ENCODE results near the gene ST14. TPM values are rescaled to one million over a fixed set of nuclear protein-coding genes. Genes with fewer than 3 reads are reported as not detected.

ST14 gene
- total and polyA plus RNA-seq, 2 experiments from 2014 or later: not detected

- Histone ChIP-seq H3K9me3 (ENCODE audit: low read depth) (no peaks in the 10 kb centered on the region), H3K4me3 (no peak overlapping the region), H3K9me2 (ENCODE audit: insufficient read depth) (no peaks in the 10 kb centered on the region), H3K9ac (no peak overlapping the region), H3F3A (ENCODE audit: insufficient read depth) (no peaks in the 10 kb centered on the region; the same call in 1 of the 2 replicates), H3K27me3 (replicated peaks; ENCODE audit: insufficient read depth) (peaks cover 9% of the 10 kb centered on the region; the same call in 1 of the 2 replicates), H3K4me2 (ENCODE audit: unreplicated experiment) (no peak overlapping the region), H3K79me2 (ENCODE audit: insufficient read depth) (no peaks in the 10 kb centered on the region), H3K36me3 (ENCODE audit: low read depth) (no peaks in the 10 kb centered on the region), H3K4me1 (ENCODE audit: insufficient read depth) (peaks cover 9% of the 10 kb centered on the region), H3K27ac (no peak overlapping the region), H2AFZ (no peak overlapping the region), H4K20me1 (ENCODE audit: insufficient read depth) (no peaks in the 10 kb centered on the region)
- DNase-seq: no peak
- in situ Hi-C loops (cut with MboI): no loop called here
- TF ChIP-seq EZH2phosphoT487 (IDR thresholded peaks at IDR 0.05; ENCODE audit: insufficient read depth, low read depth) (no peak), EZH2 (IDR thresholded peaks at IDR 0.05; ENCODE audit: insufficient read depth, poor library complexity, severe bottlenecking) (no peak)
- WGBS, 2 experiments (ENCODE audit: low coverage in 1 of 2, low lambda C conversion rate in 2 of 2, missing lambda C conversion rate in 2 of 2): 87% methylated on average over 21 of the region's 21 CpGs
Measured at GRCh38 chr11:130179396-130180306, 20.1 kb downstream of the ST14 start.

GRCh38 chr11:130180491-130180890, 20.9 kb downstream of the ST14 start:
- TF ChIP-seq EZH2phosphoT487 (IDR thresholded peaks at IDR 0.05; ENCODE audit: insufficient read depth, low read depth) (no peak), EZH2 (IDR thresholded peaks at IDR 0.05; ENCODE audit: insufficient read depth, poor library complexity, severe bottlenecking) (no peak)
- Histone ChIP-seq H3F3A (ENCODE audit: insufficient read depth) (no peaks in the 10 kb centered on the region; the same call in 1 of the 2 replicates), H2AFZ (no peak overlapping the region), H3K27me3 (replicated peaks; ENCODE audit: insufficient read depth) (peaks cover 9% of the 10 kb centered on the region), H3K9ac (no peak overlapping the region), H3K9me3 (ENCODE audit: low read depth) (no peaks in the 10 kb centered on the region), H3K4me1 (ENCODE audit: insufficient read depth) (peaks cover 9% of the 10 kb centered on the region), H3K27ac (no peak overlapping the region), H3K79me2 (ENCODE audit: insufficient read depth) (no peaks in the 10 kb centered on the region), H3K4me3 (no peak overlapping the region), H3K4me2 (ENCODE audit: unreplicated experiment) (no peak overlapping the region), H3K36me3 (ENCODE audit: low read depth) (no peaks in the 10 kb centered on the region), H4K20me1 (ENCODE audit: insufficient read depth) (no peaks in the 10 kb centered on the region), H3K9me2 (ENCODE audit: insufficient read depth) (no peaks in the 10 kb centered on the region)
- WGBS, 2 experiments (ENCODE audit: low coverage in 1 of 2, low lambda C conversion rate in 2 of 2, missing lambda C conversion rate in 2 of 2): 59 to 72% methylated on average over 4 of the region's 4 CpGs
- DNase-seq: peak; percentile 71
- in situ Hi-C loops (cut with MboI): no loop called here

- no peaks in the 10 kb centered on the region for H3K79me2 ChIP-seq (ENCODE audit: insufficient read depth)
- H3K4me1 ChIP-seq (ENCODE audit: insufficient read depth): peaks cover 9% of the 10 kb centered on the region
- H3K27me3 ChIP-seq (replicated peaks; ENCODE audit: insufficient read depth): peaks cover 9% of the 10 kb centered on the region
- no peaks in the 10 kb centered on the region for H3K9me2 ChIP-seq (ENCODE audit: insufficient read depth)
- no peak overlapping the region for H3K27ac ChIP-seq
- no peak for TF ChIP-seq EZH2phosphoT487 (IDR thresholded peaks at IDR 0.05; ENCODE audit: insufficient read depth, low read depth)
- TF ChIP-seq EZH2 (IDR thresholded peaks at IDR 0.05; ENCODE audit: insufficient read depth, poor library complexity, severe bottlenecking): no peak
- no peaks in the 10 kb centered on the region for H4K20me1 ChIP-seq (ENCODE audit: insufficient read depth)
- no peak for DNase-seq
- no peak overlapping the region for H3K9ac ChIP-seq
- H3K4me2 ChIP-seq (ENCODE audit: unreplicated experiment): no peak overlapping the region
- H3K36me3 ChIP-seq (ENCODE audit: low read depth): no peaks in the 10 kb centered on the region
- 75 to 80% methylated on average over 8 of the region's 8 CpGs for WGBS, 2 experiments (ENCODE audit: low coverage in 1 of 2, low lambda C conversion rate in 2 of 2, missing lambda C conversion rate in 2 of 2)
- H2AFZ ChIP-seq: no peak overlapping the region
- in situ Hi-C loops (cut with MboI): no loop called here
- H3K9me3 ChIP-seq (ENCODE audit: low read depth): no peaks in the 10 kb centered on the region
- no peaks in the 10 kb centered on the region; the same call in 1 of the 2 replicates for H3F3A ChIP-seq (ENCODE audit: insufficient read depth)
- no peak overlapping the region for H3K4me3 ChIP-seq
Measured at GRCh38 chr11:130180896-130181294, 21.3 kb downstream of the ST14 start.

GRCh38 chr11:130181295-130182272, 22.0 kb downstream of the ST14 start:
- Histone ChIP-seq H3K36me3 (ENCODE audit: low read depth) (no peaks in the 10 kb centered on the region), H3K9me2 (ENCODE audit: insufficient read depth) (no peaks in the 10 kb centered on the region), H3K9ac (no peak overlapping the region), H3K79me2 (ENCODE audit: insufficient read depth) (no peaks in the 10 kb centered on the region), H3K27me3 (replicated peaks; ENCODE audit: insufficient read depth) (peaks cover 9% of the 10 kb centered on the region), H3K4me3 (no peak overlapping the region), H3K9me3 (ENCODE audit: low read depth) (no peaks in the 10 kb centered on the region), H2AFZ (no peak overlapping the region), H3K27ac (no peak overlapping the region), H3F3A (ENCODE audit: insufficient read depth) (no peaks in the 10 kb centered on the region; the same call in 1 of the 2 replicates), H3K4me2 (ENCODE audit: unreplicated experiment) (peak overlapping the region; percentile 61), H4K20me1 (ENCODE audit: insufficient read depth) (no peaks in the 10 kb centered on the region), H3K4me1 (ENCODE audit: insufficient read depth) (peaks cover 9% of the 10 kb centered on the region)
- WGBS, 2 experiments (ENCODE audit: low coverage in 1 of 2, low lambda C conversion rate in 2 of 2, missing lambda C conversion rate in 2 of 2): 50 to 53% methylated on average over 11 of the region's 11 CpGs
- in situ Hi-C loops (cut with MboI): no loop called here
- peak; percentile 95 for DNase-seq
- TF ChIP-seq EZH2phosphoT487 (IDR thresholded peaks at IDR 0.05; ENCODE audit: insufficient read depth, low read depth): no peak
- no peak for TF ChIP-seq EZH2 (IDR thresholded peaks at IDR 0.05; ENCODE audit: insufficient read depth, poor library complexity, severe bottlenecking)
